Lung (tissue), 12 donors: ENCODE results near the gene TGFBR3. TPM values are rescaled to one million over a fixed set of nuclear protein-coding genes. Genes with fewer than 3 reads are reported as not detected.

Experiments
- ATAC-seq: fragments of 200-7000 bp; cut with Tn5 transposase; one replicate; pipeline ENCODE4 v1.9.1; 2020; ENCODE audit warnings: moderate number of reproducible peaks; ENCODE audit not compliant: insufficient read depth, low FRiP score
- DNase-seq, 3 donors: peaks; one replicate each; pipeline ENCODE4 v3.0.0-alpha.2; 2013 to 2017
- H3K27ac ChIP-seq, 2 donors: one replicate each; pipeline ENCODE4 v1.5.1; 2013; ENCODE audit warnings: mild to moderate bottlenecking in 2 of 2, moderate library complexity in 2 of 2, control low read depth in 1 of 2, inconsistent platforms in 1 of 2, low read depth in 1 of 2, low read length in 1 of 2
- H3K27me3 ChIP-seq, 3 donors: one replicate each; pipeline ENCODE4 v1.5.1; 2013; ENCODE audit warnings: low read length in 2 of 3; ENCODE audit not compliant: control insufficient read depth in 3 of 3, insufficient read depth in 3 of 3
- H3K36me3 ChIP-seq, 4 donors: one replicate each; pipeline ENCODE4 v1.5.1; 2013; ENCODE audit warnings: low read length in 4 of 4, mild to moderate bottlenecking in 1 of 4, moderate library complexity in 1 of 4; ENCODE audit not compliant: control insufficient read depth in 4 of 4, insufficient read depth in 4 of 4
- H3K4me1 ChIP-seq, 5 donors: one replicate each; pipeline ENCODE4 v1.5.1; 2013; ENCODE audit warnings: low read length in 5 of 5, mild to moderate bottlenecking in 2 of 5, moderate library complexity in 1 of 5; ENCODE audit not compliant: control insufficient read depth in 5 of 5, insufficient read depth in 5 of 5
- H3K4me3 ChIP-seq: one replicate; pipeline ENCODE4 v1.5.1; 2013; ENCODE audit warnings: mild to moderate bottlenecking, control low read depth, moderate library complexity
- H3K9ac ChIP-seq, 2 donors: one replicate each; pipeline ENCODE4 v1.5.1; 2013; ENCODE audit warnings: low read length in 2 of 2, control low read depth in 1 of 2; ENCODE audit not compliant: insufficient read depth in 1 of 2
- H3K9me3 ChIP-seq, 4 donors: one replicate each; pipeline ENCODE4 v1.5.1; 2013; ENCODE audit warnings: low read length in 3 of 4, mild to moderate bottlenecking in 1 of 4, moderate library complexity in 1 of 4; ENCODE audit not compliant: control insufficient read depth in 4 of 4, insufficient read depth in 3 of 4
- WGBS, 2 donors: extraction: QIAGEN DNeasy Blood & Tissue Kit; methylation state at CpG; one replicate each; pipeline ENCODE4 v1.1.7; 2013; 5-methylcytosine and 5-hydroxymethylcytosine counted together
- polyA plus RNA-seq, 2 donors: library from polyadenylated mRNA; stranded (reverse); fragments of 200-250 nt; gene quantifications; one replicate each; pipeline ENCODE4 v1.2.1, GENCODE V29; 2013
- total RNA-seq, 2 donors: library from RNA; depleted of rRNA in 1 of 2; stranded (reverse); fragments of >200 nt in 1 of 2; gene quantifications; one replicate each; pipeline ENCODE4 v1.2.1, GENCODE V29; 2014 to 2021
- TF ChIP-seq, protein P1 (sequence below): IDR thresholded peaks from 2 replicates; pipeline ENCODE4 v1.5.1; 2012; ENCODE audit warnings: mild to moderate bottlenecking; ENCODE audit errors: control extremely low read depth, extremely low read depth
- donor health status: control.
- donor health status: control.
- donor health status: Bipolar disorder and iron deficiency.
- donor health status: healthy.
- donor health status: DM: yes; HTN: yes; CAD: no.

The TGFBR3 gene
- total and polyA plus RNA-seq, 4 donors: 13.1 to 99.6 (median 26.5) TPM

DNA sequence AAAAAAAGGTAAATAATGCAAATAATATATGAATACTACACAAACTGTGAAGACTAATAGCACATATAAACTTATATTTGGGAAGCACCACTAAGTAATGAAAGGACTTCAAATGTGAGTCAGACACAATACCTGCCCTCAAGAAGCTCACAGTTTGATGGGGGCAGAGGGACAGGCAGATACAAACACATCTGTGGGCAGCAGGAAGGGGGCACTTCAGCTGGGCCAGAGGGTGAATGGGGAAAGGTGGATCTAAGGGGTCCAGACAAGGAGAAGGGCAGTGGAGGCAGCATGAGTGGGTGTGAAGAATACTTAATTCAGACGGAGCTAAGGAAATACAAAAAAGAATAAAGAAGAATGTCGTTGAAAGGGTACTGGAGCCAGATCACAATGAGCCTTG is 114.2 kb downstream of the TGFBR3 start:
- ATAC-seq (no peak), DNase-seq (no peak)
- no peak overlapping the region for H3K9ac ChIP-seq
- H3K27ac ChIP-seq: no peak overlapping the region
- 82 to 84% methylated on average over 2 of the region's 2 CpGs for WGBS, 2 donors
- H3K27me3 ChIP-seq: no peaks in the 10 kb centered on the region
- H3K9me3 ChIP-seq: no peaks in the 10 kb centered on the region
- H3K4me3 ChIP-seq: no peak overlapping the region
- peaks cover 0 to 3% (median 2%) of the 10 kb centered on the region in 5 donors for H3K4me1 ChIP-seq
- H3K36me3 ChIP-seq: peaks cover 0 to 7% (median 3%) of the 10 kb centered on the region in 4 donors
- TF ChIP-seq, protein P1, sequence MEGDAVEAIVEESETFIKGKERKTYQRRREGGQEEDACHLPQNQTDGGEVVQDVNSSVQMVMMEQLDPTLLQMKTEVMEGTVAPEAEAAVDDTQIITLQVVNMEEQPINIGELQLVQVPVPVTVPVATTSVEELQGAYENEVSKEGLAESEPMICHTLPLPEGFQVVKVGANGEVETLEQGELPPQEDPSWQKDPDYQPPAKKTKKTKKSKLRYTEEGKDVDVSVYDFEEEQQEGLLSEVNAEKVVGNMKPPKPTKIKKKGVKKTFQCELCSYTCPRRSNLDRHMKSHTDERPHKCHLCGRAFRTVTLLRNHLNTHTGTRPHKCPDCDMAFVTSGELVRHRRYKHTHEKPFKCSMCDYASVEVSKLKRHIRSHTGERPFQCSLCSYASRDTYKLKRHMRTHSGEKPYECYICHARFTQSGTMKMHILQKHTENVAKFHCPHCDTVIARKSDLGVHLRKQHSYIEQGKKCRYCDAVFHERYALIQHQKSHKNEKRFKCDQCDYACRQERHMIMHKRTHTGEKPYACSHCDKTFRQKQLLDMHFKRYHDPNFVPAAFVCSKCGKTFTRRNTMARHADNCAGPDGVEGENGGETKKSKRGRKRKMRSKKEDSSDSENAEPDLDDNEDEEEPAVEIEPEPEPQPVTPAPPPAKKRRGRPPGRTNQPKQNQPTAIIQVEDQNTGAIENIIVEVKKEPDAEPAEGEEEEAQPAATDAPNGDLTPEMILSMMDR: no peak

DNA sequence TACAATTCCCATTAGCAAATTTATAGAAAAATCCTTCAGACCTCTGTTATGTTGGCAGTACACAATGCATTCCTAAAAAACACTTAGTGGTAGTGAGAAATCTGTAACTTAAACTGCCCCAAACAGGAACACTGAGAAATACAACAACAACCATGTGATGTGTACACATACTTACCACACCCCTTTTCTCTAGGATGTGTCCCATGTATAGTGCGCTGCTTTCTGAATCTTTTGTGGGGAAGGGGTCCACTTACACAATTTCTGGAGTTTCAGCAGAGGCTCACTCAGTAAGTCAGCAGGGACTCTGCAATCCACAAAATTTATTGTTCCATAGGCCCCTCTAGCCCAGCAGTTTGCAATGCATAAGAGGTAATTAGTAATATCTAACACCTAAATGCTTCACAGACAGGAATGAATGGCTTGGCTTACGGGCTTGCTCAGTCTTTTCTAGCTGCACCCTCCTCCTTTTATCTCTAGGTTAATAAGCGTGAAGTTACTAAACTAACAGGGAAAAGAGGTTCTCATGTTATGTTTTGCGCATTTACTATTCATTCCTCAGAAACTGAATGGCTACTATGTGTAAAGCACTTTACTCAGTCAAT is 115.2 kb downstream of the TGFBR3 start:
- Histone ChIP-seq H3K36me3 (peaks cover 0 to 3% (median 1%) of the 10 kb centered on the region in 4 donors), H3K4me1 (peaks cover 0 to 3% (median 2%) of the 10 kb centered on the region in 5 donors), H3K27ac (no peak overlapping the region), H3K4me3 (no peak overlapping the region), H3K27me3 (no peaks in the 10 kb centered on the region), H3K9ac (peak overlapping the region in 1 of 2 donors; percentile 23), H3K9me3 (no peaks in the 10 kb centered on the region)
- DNase-seq: no peak
- no peak for ATAC-seq
- TF ChIP-seq, protein P1: no peak
- 83 to 93% methylated on average over 4 of the region's 4 CpGs for WGBS, 2 donors

DNA sequence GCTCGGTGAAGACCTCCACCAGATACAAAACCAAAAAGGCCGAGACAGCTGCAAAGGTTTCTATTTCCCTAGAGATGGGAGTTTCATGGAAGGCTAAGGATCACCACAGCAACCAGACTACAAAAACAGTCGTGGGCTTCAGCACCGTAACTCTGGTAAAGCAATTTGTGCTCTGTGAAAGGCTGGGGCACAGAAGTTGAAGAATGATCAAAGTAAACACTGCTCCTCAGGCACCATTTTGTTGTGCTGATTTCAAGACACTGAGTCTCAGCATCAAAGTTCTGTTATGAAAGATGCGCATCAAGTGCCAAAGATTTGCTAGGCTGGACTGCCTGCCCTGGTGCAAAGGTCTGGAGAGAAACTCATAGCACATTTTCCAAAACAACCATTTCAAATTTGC is 116.2 kb downstream of the TGFBR3 start:
- H3K27ac ChIP-seq: peak overlapping the region in 1 of 2 donors; percentile 28
- WGBS, 2 donors: 89 to 93% methylated on average over 5 of the region's 5 CpGs
- no peaks in the 10 kb centered on the region for H3K9me3 ChIP-seq
- peaks cover 0 to 3% (median 1%) of the 10 kb centered on the region in 4 donors for H3K36me3 ChIP-seq
- no peaks in the 10 kb centered on the region for H3K27me3 ChIP-seq
- H3K4me1 ChIP-seq: peaks cover 0 to 8% (median 2%) of the 10 kb centered on the region in 5 donors
- no peak overlapping the region for H3K4me3 ChIP-seq
- TF ChIP-seq, protein P1: no peak
- no peak for ATAC-seq
- no peak for DNase-seq
- no peak overlapping the region for H3K9ac ChIP-seq
